ENCODE measurements around the gene SPIN2B.
"Not testable (repeated sequence)": the region's sequence is repeated elsewhere in the genome, so short reads cannot be mapped to it uniquely, and the experiment has no call there.

SPIN2B gene

DNA sequence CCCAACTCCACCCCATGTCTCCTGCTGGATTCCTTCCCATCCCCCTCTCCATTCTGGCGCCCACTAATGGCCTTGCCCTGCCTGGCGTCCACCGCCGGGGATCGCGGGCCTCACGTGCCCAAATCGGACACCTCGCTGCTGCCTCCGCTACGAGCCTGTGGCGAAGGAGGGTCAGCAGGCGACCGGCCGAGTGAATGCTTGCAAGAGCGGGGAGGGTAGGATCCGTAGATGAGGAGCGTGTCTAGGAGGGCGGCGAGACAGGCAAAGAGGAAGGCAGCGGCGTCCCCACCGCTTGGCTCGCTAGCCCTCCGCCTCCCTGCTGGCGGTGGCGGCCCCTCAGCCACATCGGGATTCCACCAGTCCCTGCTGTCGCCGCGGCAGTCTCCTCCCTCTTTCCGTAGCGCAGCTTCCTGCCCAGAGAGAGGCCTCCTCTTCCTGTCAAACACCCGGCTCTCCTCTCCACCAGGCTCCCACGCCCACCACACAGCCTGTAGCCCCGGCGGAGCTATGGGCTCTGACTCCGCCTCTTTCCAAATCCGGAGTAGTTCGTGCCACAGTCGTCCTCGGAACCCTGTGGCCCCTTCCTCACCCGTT is at the start of gene SPIN2B:
TSS of gene SPIN2B (minus strand) at position 387 of the 594 bp plus-strand sequence.
- peak; percentile 29 to 37 for DNase-seq (ENCODE audit: low read depth in 2 of 2)

DNA sequence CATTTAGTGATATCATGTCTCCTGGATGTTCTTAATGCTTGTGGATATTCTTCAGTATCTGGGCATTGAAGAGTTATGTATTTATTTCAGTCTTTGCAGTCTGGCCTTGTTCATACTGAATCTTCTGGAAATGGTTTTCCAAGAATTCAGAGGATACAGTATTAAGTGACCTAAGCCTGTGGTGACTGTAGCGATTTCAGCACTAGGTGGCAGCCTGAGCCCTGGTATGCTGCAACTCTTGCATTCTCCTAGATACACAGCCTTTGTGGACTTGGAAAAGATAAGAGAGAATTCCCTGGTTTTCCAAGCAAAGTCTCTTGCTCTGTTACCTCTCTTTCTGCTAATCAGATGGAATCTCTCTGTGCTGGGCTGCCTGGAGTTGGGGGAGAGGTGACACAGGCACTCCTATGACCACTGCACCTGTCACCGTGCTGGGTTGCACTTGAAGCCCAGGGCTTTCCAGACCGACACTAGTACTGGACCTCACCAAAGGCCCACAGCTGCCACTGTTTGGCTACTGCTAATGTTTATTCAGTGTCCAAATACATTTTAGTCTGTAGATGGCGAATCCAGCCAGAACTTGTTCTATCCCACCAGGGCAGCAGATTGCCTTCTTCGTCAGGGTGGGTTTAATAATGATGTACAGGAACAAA is 35.2 kb upstream of the SPIN2B start:
- DNase-seq (ENCODE audit: low read depth in 2 of 2), result no peak

DNA sequence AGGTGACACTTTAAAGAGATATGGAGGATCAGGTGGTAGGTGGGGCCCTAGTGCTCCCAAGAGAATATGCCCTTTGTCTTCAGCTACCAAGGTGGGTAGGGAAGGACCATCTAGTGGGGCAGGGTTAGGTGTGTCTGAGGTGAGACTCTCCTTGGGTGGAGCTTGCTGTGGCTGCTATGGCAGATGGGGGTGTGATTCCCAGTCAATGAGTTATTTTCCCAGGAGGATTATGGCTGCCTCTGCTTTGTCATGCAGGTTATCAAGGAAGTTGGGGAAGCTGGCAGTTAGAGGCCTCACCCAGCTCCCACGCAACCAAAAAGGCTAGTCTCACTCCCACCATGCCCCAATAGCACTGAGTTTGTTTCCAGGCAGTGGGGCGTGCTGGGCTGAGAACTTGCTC is 33.8 kb upstream of the SPIN2B start:
- DNase-seq (ENCODE audit: low read depth in 2 of 2), result no peak

DNA sequence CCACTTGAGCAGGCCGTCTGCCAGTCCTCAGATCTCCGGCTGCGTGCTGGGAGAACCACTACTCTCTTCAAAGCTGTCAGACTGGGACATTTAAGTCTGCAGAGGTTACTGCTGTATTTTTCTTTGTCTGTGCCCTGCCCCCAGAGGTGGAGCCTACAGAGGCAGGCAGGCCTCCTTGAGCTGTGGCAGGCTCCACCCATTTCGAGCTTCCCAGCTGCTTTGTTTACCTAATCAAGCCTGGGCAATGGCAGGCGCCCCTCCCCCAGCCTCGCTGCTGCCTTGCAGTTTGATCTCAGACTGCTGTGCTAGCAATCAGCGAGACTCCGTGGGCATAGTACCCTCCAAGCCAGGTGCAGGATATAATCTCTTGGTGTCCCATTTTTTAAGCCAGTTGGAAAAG is 30.9 kb upstream of the SPIN2B start:
- DNase-seq (ENCODE audit: low read depth in 2 of 2), result not testable (repeated sequence)

DNA sequence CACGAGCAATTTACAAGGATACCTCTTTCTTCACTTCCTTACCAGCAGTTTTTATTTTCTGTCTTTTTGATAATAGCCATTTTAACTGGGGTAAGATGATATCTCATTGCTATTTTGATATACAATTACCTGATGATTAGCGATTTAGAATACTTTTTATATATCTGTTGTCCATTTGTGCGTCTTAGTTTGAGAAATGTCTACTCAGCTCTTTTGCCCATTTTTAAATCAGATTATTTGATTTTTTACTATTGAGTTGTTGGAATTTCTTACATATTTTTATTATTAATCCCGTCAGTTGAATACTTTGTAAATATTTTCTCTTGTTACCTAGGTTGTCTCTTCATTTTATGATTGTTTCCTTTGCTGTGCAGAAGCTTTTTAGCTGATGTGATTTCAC is 17.3 kb upstream of the SPIN2B start:
- DNase-seq (ENCODE audit: low read depth in 2 of 2), result no peak

DNA sequence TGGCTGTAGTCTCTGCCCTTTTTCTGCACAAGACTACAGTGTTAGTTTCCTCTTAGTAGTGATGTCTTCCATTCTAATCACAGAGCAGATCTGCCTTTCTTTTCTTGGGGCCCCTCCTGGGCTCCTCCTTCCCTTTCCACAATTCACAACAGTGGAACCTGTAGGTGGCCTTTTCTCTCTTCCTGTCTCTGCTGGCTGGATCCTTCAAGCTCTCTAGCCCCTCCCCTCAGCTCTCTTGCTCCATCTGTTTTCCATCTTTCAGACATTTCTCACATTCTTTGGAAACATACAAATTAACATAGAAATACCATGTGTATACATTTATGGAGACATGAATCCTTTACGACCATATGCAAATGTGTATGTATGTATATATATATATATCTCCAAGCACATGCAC is 16.2 kb upstream of the SPIN2B start:
- DNase-seq (ENCODE audit: low read depth in 2 of 2), result no peak

DNA sequence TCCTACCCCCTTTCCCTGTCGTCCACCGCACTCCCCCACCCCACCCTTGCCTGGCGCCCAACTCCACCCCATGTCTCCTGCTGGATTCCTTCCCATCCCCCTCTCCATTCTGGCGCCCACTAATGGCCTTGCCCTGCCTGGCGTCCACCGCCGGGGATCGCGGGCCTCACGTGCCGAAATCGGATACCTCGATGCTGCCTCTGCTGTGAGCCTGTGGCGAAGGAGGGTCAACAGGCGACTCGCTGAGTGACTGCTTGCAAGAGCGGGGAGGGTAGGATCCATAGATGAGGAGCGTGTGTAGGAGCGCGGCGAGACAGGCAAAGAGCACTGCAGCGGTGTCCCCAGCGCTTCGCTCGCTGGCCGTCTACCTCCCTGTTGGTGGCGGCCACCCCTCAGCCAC is 15.7 kb upstream of the SPIN2B start, which contains the start of gene SPIN2A:
TSS of gene SPIN2A (minus strand) at position 325 of the 400 bp plus-strand sequence. CDS start 800 bp downstream, outside the sequence.
- DNase-seq (ENCODE audit: low read depth in 2 of 2), result not testable (repeated sequence)

DNA sequence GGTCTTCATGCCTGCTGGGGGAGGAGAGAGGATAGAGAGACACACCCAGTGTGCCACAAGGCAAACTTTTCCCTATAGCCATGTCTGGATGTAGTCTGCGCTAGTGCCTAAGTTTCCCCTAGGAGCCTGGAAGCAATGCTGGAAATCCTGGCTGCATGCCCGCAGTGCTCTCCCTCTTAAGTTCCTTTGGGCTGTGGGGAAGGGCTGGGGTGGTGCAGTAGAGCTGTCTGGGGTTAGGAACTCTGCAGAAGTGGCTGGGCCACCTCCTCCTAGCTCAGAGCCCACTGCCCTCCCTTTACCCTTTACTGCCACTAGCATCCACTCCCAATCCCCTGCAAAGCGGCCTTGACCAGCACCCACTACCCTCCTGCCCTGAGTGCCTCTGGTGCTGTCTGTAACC is 15.2 kb upstream of the SPIN2B start:
- DNase-seq (ENCODE audit: low read depth in 2 of 2), result not testable (repeated sequence)

DNA sequence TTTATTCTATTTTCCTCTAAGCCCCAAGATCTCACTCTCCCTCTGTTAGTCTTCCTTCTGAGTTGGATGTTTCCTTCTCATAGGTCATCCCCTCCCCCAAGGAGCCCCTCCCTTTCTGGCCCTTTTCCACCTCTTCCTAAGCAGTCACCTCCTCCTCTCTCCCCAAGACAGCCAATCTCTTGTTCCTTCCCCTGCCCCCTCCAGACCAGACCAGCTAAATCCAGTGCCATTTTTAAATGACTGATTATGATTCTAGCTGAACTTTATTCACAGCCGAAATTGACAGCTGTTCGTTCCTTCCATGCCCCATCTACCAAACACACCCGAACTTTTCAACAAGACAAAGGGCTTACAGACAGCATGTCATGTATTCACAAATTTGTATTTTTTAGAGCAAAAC is 13.9 kb upstream of the SPIN2B start:
- DNase-seq (ENCODE audit: low read depth in 2 of 2), result no peak

DNA sequence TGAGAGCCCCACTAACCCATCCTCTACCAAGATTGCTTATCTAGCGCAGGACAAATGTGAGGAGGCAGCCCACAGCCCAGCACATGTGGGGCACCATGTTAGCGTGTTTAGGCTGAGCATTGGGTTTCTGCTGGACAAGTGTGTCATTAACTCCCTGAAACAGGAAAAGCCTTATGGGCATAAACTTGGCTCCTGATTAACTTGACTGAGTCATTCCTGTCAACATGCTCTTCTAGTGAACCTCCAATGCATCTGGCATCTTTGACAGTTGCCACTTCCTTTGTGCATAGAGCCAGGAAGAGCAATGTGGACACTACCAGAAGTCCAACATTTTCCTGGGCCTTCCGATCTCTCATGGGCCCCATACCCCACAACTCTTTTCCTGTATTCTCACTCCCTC is 13.4 kb upstream of the SPIN2B start:
- DNase-seq (ENCODE audit: low read depth in 2 of 2), result no peak

DNA sequence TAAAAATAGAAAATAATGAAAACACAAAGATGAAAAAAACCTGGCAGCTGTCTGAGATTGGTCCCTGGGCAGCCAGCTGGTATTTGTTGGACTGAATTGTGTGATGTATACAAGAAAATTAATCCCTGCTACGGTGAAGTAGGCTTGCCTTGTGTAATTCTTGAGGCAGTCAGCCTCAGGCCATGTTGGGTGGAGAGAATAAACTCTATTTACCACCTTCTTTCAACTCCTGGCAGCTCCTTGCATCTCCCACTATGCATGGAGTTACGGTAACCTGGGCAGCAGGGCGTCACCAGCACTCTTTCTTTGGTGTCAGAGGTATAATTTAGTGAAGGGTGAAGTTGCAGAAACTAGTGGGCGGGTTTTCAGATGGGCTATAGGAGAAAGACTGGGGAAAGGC is 12.4 kb upstream of the SPIN2B start:
- no peak for DNase-seq (ENCODE audit: low read depth in 2 of 2)

DNA sequence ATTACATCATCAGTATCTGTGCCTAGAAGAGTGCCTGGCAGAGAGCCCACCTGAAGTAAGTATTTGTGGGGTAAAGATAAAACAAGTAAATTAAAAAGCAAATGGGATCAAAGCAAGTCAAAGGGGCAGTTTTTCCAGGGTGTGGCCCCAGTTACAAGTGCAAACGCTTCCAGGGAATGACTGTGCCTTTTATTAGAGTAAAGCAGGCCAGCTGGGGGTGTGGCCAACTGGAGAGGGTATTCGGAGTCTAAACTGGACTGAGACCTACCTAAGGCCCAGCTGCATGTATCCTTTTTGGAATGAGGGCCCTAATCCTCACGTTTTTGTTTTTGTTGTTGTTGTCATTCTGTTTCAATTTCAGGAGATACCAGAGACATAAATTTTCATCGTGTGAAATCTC is 11.9 kb upstream of the SPIN2B start:
- not testable (repeated sequence) for DNase-seq (ENCODE audit: low read depth in 2 of 2)

DNA sequence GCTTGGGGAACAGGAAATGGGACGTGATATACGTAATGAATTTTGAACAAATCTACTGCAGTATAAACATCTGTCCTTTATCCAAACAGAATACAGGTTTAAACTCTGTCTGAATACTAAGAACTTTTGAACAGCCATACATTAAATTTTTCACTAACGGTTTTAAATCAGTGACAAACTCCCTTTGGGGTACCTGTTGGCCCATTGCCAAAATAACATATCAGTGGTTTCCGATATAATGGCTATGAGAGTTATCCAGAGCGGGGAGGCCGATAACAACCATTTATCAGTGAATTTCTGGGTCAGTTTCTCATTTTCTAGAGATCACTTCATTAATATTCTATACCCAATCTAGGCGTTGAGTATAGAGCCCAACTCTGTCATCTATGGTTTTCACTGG is 10.7 kb upstream of the SPIN2B start:
- DNase-seq (ENCODE audit: low read depth in 2 of 2), result no peak

DNA sequence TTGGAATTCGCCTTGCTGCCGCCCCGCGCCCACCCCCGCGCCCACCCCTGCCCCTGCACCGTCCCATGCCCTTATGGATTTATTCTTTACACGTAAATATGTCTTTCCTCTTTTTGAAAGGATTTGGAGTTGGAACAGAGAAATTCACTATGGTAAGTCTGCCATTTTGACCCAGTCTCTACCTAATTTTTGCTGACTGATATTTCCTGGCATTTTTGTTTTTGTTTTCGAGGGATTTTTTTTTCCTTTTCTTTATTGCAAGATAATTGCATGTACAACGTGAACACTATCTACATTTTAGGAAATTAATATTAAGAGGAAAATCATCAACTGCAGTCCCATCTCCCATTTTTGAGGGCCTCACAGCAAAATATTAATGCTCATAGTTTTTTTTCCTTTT is 468 bp upstream of the SPIN2B start:
- DNase-seq (ENCODE audit: low read depth in 2 of 2), result no peak

DNA sequence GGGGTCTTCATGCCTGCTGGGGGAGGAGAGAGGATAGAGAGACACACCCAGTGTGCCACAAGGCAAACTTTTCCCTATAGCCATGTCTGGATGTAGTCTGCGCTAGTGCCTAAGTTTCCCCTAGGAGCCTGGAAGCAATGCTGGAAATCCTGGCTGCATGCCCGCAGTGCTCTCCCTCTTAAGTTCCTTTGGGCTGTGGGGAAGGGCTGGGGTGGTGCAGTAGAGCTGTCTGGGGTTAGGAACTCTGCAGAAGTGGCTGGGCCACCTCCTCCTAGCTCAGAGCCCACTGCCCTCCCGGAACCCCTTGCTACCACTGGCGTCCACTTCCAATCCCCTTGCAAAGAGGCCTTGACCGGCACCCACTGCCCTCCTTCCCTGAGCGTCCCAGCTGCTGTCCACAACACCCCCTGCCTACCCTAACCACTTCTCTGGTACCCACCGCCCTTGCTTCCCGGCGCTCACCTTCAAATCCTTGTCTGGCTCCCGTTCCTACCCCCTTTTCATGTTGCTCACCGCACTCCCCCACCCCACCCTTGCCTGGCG is 658 bp downstream of the SPIN2B start:
- not testable (repeated sequence) for DNase-seq (ENCODE audit: low read depth in 2 of 2)

DNA sequence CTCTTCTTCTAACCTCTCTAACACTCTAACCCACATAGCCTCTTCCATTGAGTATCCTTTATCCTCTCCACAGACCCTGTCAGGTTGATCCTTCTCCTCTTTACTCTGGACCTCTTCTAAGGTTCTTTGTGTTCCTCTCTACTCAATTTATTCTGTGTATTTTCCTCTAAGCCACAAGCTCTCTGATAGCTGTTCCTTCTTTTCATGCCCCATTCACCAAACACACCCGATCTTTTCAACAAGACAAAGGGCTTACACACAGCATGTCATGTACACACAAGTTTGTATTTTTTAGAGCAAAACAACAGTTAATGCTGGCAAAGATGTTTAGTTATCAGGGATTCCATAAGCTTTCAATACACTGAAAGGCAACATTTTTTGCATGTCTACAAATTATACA is 1.9 kb downstream of the SPIN2B start:
- DNase-seq (ENCODE audit: low read depth in 2 of 2), result no peak

DNA sequence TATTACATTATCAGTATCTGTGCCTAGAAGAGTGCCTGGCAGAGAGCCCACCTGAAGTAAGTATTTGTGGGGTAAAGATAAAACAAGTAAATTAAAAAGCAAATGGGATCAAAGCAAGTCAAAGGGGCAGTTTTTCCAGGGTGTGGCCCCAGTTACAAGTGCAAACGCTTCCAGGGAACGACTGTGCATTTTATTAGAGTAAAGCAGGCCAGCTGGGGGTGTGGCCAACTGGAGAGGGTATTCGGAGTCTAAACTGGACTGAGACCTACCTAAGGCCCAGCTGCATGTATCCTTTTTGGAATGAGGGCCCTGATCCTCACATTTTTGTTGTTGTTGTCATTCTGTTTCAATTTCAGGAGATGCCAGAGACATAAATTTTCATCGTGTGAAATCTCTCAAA is 3.8 kb downstream of the SPIN2B start:
- not testable (repeated sequence) for DNase-seq (ENCODE audit: low read depth in 2 of 2)

DNA sequence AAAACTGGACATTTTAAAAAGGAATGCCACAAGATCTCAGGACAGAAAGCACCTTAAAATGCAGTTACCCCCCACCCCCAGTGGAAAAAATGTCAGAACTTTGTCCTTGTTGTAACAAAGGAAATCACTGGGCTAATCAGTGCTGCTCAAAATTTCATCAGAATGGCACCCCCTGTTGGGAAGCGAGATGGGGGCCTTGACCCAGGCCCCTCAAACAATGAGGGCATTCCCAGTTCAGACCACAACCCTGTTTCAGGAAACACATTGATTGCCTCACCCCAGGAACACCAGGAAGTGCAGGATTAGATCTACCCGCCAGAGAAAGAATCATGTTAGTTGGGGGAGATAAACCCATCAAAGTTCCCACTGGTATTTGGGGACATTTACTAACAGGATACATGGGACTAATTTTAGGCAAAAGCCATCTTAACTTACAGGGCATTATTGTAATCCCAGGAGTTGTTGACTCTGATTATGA is 16.4 kb downstream of the SPIN2B start:
- no peak for DNase-seq (ENCODE audit: low read depth in 2 of 2)

DNA sequence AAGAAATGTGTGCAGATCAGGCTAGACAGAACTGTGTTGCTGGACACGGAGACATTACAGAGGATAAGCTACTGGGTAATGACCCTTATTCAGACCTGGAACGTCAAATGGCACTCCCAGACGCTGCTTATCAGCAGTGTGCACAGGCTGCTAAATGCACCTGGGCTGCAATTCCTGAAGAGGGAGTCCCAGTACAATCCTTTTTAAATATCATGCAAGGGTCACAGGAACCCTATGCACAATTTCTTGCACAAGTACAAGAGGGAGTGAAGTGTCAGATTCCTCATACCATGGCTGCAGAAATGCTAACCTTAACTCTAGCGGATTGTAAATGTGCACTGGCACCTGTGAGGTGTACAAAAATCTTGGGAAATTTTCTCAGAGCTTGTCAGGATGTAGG is 16.9 kb downstream of the SPIN2B start:
- DNase-seq (ENCODE audit: low read depth in 2 of 2), result no peak

DNA sequence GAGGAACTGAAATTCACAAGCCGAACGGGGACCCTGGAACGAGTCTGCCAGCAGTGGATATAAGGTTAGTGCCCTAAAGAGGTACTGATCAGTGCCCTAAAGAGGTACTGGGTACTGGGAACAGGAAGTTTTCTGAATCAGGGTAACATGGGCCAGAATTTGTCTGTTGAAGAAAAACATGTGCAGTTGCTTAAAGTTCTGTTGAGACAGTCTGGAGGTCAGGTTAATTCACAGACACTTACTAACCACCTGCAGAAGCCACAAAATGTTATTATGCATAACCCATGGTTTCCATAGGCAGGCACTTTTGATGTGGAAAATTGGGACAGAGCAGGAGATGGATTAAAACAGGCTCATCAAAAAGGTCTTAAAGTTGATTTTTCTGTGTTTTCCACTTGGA is 17.9 kb downstream of the SPIN2B start:
- DNase-seq (ENCODE audit: low read depth in 2 of 2), result no peak

DNA sequence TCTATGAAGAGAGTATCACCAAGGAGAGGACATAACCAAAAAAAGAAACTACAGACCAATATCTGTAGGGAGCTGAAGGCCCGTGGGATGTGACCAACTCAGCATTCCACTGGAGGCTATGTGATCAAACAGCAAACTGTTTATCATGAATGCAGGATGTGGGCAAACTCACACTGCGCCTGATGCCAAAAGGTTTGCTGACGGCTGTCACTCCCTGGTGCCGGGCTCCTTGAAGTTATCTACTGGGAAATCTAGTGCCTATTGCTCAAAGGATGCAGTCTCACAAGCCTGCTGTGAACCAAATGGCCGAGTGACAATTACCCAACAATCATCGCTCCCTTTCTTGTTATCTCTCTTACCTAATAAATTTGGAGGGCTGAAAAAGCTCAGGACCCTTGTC is 18.4 kb downstream of the SPIN2B start:
- not testable (repeated sequence) for DNase-seq (ENCODE audit: low read depth in 2 of 2)

DNA sequence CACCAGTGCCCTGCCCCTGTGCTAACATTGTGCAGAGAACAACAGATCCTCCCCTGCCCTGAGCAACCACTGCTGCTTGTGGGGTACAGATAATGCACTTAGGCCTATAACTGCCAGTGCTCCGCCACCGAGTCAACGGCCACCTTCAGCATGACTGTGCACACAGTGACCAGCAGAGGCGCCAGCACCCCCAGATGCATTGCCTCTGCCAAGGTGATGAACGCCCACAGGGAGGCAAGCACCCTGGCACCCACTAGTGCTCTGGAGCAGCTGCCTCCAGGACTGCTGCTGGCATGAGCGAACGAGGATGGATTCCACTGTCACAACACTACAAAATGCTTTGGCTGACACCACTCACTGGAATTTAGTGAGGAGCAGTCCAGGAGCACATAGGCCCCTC is 38.2 kb downstream of the SPIN2B start:
- DNase-seq (ENCODE audit: low read depth in 2 of 2), result no peak

DNA sequence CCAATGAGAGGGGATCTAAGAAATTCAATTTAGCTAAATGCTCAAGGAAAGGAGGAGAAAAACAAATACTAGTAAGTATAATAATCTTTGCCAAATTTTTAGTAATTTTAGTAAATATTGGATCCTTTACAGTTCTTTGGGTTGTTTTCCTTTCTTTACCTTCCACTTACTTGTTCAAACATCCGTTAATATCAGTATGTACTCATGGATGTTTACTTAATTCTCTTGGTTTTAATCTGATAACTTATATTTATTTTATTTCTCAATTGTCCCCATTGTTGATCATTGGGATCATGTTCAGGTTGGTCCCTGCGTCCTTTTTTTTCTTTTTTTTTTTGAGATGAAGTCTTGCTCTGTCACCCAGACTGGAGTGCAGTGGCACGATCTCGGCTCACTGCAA is 46.9 kb downstream of the SPIN2B start:
- no peak for DNase-seq (ENCODE audit: low read depth in 2 of 2)

Data from stimulated activated CD4-positive, alpha-beta T cell treated with anti-CD3 and anti-CD28 coated beads, Interleukin-1b, Interleukin-23, amount 100 ng/mL, for 1 hour (primary cell).